Left renal cortex interstitium (tissue), 4 donors: ENCODE data around the gene LEO1. TPM values are rescaled to one million over a fixed set of nuclear protein-coding genes. Genes with fewer than 3 reads are reported as not detected.
"Not testable (repeated sequence)": the region's sequence is repeated elsewhere in the genome, so short reads cannot be mapped to it uniquely, and the experiment has no call there.

Experiments used
- DNase-seq, 4 donors: peaks; one replicate each; pipeline ENCODE4 v3.0.0-alpha.2; 2013; ENCODE audit warnings: low read depth in 4 of 4, low spot score in 2 of 4, missing footprints in 1 of 4
- polyA plus RNA-seq, 4 donors: library from polyadenylated mRNA; unstranded; fragments of 120-200 nt; gene quantifications; one replicate each; pipeline ENCODE4 v1.2.1, GENCODE V29; 2013; ENCODE audit not compliant: insufficient read length in 4 of 4

The LEO1 gene
- polyA plus RNA-seq, 4 donors = 29.4 to 40.6 (median 31.9) TPM

DNA sequence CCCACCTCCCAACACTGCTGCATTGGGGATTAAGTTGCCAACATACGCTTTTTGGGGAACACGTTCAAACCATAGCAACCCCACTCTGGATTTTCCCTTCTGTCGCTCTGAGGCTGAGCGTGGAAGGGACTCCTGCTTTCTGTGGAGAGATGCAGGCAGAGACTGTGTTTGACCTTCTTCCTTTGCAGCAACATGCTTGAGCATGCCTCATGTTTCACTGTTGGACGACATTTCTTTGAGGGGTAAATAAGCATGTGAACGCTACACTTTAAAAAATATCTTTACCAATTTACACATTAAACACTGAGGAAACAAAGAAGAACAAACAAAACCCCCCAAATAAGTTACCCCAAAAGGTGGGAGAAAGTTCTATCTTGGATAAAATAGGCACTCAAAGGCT lies 33.2 kb upstream of the LEO1 start:
- DNase-seq = no peak

DNA sequence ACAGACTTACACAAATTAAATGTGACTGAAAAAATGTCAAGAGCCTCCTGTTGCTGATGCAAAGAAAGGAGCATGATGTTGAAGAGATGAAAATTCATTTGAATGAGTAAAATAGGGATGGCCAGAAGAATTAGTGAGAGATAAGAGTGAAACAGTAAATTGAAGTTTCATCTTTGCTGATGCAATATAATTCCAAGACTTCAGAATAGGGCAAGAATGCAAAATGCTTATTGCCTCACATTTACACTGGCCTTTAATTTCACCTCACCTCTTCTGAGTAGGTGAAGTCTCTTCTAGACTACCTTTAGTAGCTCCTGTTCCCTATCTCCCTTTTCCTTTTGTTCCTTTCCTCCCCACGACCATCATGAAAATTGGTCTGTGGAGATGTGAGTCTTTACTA lies 32.1 kb upstream of the LEO1 start:
- no peak for DNase-seq

- DNase-seq = not testable (repeated sequence)
These were observed 31.5 kb upstream of the LEO1 start for GRCh38 chr15:52003089-52003488.

DNA sequence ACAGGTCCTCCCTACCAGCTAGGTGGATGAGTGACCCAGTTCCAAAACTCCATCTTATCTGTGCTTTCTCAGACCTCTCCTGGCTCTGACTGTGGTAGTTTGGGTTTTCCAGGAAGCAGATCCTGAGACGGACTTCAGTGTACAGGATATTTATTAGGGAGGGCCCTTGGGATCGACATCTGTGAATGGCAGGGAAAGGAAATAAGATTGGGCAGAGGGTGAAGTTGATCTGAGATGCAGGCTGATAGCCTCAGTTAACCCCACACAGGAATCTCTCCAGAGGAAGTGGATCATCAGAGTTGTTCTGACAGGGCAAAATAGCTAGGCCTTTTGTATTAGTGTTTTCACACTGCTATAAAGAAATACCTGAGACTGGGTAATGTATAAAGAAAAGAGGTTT lies 30.8 kb upstream of the LEO1 start:
- DNase-seq = no peak

DNA sequence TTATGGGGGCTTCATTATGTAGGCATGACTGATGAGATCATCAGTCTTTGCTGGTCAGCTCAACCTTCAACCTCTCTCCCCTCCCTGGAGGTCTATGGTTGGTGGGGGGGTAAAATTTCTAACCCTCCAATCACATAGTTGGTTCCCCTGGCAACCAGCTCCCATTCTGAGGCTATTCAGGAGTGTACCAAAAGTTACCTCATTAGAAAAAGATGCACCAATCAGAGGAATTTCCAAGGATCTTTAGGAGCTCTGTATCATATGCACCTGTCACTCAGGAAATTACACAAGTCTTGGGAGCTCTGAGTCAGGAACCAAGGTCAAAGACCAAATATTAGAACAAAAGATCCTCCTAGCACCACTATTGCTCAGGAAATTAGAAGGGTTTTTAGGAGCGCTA lies 21.4 kb upstream of the LEO1 start:
- no peak for DNase-seq

- no peak for DNase-seq
These were observed 19.6 kb upstream of the LEO1 start for GRCh38 chr15:51991141-51991540.

DNA sequence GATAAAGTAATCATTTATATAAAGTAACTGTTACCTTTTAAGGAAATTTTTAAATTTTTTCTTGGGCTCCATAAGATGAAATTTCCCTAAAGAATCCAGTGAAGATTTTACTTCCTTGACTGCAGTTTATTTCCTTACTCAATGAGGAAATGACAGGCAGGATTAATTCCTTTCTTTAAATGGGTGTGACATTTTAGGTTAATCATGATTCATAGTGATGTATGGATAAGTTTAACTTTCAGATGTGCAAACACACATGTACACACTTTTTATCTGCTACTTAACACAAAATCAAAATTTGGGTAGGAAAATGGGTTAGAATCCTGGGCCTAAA lies 11.2 kb upstream of the LEO1 start:
- no peak for DNase-seq

DNA sequence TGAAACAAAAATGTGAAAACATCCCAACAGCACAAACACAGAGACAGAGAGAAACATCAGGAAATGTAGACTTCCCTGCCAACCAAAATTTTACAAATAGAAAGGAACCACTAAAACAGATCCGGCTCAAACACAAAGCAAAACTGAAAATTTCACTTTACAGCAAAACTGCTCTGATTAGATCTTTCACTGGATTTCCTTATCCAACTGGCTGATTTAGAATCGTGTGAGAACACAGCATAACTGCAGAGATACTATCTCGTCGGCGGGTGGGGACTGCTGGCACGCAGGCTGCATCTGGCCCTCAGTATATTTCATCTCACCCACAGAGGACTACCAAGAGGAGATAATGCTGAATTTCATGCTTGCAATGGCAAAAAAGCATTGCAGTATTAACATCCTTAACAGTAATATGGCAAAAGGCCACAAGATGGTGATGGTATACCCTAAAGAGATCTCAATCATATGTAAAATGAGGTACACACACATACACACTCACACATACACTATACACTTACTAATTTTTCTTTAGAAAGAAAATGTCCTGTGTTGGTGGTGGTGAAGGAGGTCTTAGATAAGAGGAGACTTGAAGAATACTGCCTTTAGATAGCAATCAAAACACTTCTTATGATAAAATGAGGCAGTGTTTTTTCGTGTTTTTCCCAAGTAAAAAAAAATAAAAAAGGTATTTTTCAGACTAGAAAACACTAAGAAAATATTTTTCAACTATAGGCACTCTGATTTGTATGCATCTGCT lies 10.6 kb upstream of the LEO1 start:
- DNase-seq = peak in 1 of 4 donors; percentile 27

- DNase-seq = no peak
These were observed 2.2 kb upstream of the LEO1 start for GRCh38 chr15:51973775-51974174.

DNA sequence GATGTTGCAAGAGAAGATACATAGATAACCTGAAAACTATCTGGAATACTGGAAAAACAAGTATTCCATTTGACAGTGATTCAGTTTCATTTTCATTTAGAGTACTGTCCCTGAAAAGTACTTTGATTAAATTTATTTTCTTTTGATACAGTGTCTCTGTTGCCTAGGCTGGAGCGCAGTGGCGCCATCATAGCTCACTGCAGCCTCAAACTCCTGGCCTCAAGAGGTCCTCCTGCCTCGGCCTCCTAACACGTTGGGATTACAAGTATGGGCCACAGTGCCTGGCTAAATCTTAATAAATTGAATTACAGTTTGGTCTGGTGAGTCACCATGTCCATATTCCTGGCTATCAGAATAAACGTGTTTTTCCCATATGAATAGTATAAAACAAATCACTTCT lies 1.6 kb upstream of the LEO1 start:
- no peak for DNase-seq

DNA sequence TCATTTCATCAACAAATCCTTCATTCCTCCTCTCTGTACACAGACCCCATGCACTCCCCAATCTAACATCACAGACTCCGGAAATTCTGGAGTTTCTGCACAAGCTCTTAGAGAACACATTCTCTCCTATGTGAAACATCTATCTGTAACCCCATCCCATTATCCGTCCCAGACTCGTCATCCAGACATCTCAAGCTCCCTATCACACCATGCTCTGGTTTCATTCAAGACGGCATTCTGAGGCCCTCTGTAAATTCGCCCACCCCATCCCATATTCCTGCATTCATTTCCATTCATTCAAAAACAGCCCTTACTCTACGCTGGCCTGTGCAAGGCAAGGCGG lies 575 bp downstream of the LEO1 start:
- DNase-seq = peak in 1 of 4 donors; percentile 67

DNA sequence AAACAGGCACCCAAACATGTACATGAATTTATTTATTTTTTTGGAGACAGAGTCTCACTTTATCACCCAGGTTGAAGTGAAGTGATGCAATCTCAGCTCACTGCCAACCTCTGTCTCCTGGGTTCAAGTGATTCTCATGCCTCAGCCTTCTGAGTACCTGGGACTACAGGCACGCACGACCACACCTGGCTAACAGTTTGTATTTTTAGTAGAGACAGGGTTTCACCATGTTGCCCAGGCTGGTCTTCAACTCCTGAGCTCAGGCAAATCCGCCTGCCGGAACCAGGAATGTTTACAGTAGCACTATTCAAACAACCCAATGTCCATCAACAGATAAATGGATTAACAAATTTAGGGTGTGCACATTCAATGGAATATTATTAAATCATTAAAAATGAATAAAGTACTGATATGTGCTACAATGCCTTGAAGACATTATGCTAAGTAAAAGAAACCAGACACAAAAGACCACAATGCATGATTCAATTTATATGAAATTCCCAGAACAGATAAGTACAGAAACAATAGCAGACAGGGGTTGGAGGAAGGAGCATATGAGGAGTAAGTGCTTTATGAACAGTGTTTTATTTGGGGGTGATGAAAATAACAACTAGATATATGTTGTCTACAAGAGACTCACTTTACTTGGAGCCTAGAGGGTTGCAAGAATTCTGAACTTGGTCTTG lies 1.3 kb downstream of the LEO1 start:
- no peak for DNase-seq

GRCh38 chr15:51969728-51970127 lies 1.9 kb downstream of the LEO1 start:
- DNase-seq = no peak

DNA sequence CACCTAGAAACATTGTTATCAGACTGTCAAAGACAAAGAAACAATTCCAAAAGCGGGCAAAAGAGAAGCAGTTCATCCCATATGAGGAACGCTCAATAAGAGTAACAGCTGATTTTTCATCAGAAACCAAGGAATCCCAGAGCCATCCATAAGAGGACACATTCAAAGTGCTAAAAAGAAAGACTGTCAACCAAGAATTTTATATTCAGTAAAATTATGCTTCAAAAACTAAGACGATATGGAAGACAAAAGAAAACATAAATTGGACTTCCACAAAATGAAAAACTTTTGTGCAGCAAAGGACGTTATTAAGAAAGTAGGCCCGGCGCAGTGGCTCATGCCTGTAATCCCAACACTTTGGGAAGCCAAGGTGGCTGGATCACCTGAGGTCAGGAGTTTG lies 4.0 kb downstream of the LEO1 start:
- DNase-seq = no peak

DNA sequence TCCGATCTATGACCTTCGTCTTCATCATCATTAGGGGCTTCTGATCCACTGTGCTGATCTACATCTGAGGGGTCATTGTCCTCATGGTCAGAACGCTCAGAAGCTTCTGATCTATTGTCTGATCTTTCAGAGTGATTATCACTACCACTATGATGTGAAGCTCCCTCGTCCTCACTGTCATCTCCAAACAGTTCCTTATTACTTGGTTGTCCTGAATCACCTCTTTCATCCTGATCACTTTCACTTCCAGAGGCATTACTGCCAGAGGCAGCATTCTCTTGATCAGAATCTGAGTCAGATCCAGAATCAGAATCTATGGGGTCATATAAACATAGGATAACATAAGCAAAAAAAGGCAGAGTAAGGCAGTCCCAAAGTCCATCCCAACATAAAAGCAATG lies 5.4 kb downstream of the LEO1 start:
- no peak for DNase-seq

DNA sequence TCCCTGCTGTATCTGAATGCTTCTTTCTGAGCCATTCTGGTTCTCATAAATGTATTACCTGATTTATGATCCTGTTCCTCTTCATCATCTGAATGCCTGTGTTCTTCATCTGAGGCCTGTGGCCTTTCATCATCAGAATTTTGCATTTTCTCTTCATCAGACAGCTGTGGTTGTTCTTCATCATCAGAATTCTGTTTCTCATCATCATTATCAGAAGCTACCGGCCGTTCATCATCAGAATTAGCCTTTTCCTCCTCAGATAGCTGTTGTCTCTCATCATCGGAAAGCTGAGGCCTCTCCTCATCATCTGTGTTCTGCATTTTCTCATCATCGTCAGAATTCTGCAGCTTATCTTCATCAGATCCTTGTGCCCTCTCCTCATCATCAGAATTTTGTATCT lies 5.9 kb downstream of the LEO1 start:
- no peak for DNase-seq

GRCh38 chr15:51955504-51955903 lies 16.1 kb downstream of the LEO1 start:
- no peak for DNase-seq

DNA sequence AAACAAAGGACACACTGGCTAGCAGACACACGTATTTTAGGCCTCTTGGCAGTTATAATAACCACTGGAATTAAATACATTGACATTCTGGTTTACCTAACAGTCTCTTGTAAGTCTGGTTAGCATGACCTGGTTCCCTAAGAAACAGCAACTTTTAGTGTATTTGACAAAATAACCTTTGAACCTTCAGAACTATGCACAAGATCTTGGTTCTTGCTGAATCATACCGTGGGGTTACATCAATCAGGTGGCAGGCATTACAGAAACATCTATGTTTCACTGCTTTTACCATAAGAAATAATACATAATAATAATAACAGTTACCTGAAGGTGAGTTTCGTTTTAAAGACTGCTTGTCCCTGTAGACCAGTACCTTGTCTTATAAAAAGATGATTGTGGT lies 18.8 kb downstream of the LEO1 start:
- DNase-seq = no peak

DNA sequence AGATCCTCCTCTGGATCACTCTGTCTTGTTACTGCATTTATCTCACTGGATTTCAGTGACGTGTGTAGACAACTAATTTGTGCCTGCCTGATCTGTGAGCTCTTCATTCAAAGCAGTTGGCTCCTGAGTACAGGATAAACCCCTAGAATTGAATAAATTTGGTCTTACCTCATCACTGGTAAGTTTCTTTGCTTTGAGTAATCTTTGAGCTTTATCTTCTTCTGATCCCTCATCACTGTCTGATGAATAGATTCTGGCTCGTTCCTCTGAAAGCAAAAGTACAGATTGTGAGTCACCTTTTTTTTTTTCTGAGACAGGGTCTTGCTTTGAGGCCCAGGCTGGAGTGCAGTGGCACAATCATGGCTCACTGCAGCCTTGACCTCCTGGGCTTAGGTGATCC lies 24.5 kb downstream of the LEO1 start:
- no peak for DNase-seq

DNA sequence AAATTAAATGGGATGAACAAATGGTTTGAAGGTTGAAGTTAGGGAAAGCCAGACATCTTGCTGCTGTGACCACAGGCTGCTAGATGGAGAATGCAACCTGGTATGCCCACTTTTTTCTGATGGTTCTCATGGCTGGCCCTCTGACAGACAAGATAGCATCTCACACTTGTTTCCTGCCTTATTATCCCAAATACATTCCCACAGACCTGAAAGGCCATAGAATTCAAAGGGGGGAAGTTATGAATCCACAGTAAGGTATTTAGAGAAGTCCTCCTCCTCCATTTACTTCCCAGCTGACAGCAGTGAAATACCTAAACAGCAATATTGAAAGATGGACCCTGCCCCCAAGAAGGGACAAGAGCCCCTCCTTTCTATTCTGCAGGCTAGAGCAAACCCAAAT lies 32.4 kb downstream of the LEO1 start:
- no peak for DNase-seq

DNA sequence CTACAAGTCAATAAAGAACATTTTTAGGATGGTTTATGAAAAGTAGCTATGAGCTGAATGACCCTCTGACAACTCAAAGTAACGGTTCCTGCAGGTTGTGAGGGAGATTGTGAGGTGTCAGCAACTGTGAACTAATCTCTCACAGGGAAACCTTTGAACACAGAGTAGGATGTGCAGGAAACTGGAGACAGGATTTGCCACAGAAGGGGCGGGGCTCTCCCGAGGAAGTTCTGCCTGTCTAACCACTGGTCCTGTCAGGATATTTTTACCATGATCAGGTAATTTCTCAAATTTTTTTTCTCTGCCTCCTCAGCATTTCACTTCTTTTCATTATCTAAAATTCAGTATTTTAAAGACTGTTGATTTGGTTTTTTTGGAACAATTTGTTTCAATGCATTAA lies 33.3 kb downstream of the LEO1 start:
- DNase-seq = no peak

GRCh38 chr15:51936105-51936478 lies 35.5 kb downstream of the LEO1 start:
- no peak for DNase-seq
